Effector CD4-positive, alpha-beta T cell (primary cell): ENCODE measurements around the gene CRYGN.

ENCODE experiments used
- DNase-seq: peaks from one replicate; pipeline ENCODE4 v3.0.0-alpha.2; 2020

The CRYGN gene

GRCh38 chr7:151437866-151438516, 1.9 kb downstream of the CRYGN start:
- no peak for DNase-seq

GRCh38 chr7:151437159-151437553, 2.8 kb downstream of the CRYGN start:
- no peak for DNase-seq

GRCh38 chr7:151436446-151437158, 3.3 kb downstream of the CRYGN start:
- DNase-seq = no peak

GRCh38 chr7:151435971-151436370, 4.0 kb downstream of the CRYGN start:
- no peak for DNase-seq

GRCh38 chr7:151435103-151435916, 4.6 kb downstream of the CRYGN start:
- DNase-seq = no peak

- DNase-seq = no peak
Measured at GRCh38 chr7:151434549-151434948, 5.4 kb downstream of the CRYGN start.

- no peak for DNase-seq
Measured at GRCh38 chr7:151433721-151434400, 6.1 kb downstream of the CRYGN start.

- peak; percentile 33 for DNase-seq
Measured at GRCh38 chr7:151432658-151433521, 7.1 kb downstream of the CRYGN start.

- no peak for DNase-seq
Measured at GRCh38 chr7:151431768-151432311, 8.1 kb downstream of the CRYGN start.

GRCh38 chr7:151431281-151431767, 8.6 kb downstream of the CRYGN start:
- no peak for DNase-seq

- no peak for DNase-seq
Measured at GRCh38 chr7:151430391-151431205, 9.3 kb downstream of the CRYGN start.

- peak; percentile 25 for DNase-seq
Measured at GRCh38 chr7:151429560-151430331, 10.2 kb downstream of the CRYGN start.

- no peak for DNase-seq
Measured at GRCh38 chr7:151429237-151429559, 10.7 kb downstream of the CRYGN start.

- DNase-seq = no peak
Measured at GRCh38 chr7:151428378-151429236, 11.3 kb downstream of the CRYGN start.

GRCh38 chr7:151427705-151428377, 12.1 kb downstream of the CRYGN start:
- no peak for DNase-seq

GRCh38 chr7:151426904-151427704, 12.8 kb downstream of the CRYGN start:
- DNase-seq = no peak

GRCh38 chr7:151426441-151426903, 13.5 kb downstream of the CRYGN start:
- DNase-seq = no peak
